ENCODE measurements around the gene THAP5. TPM values are rescaled to one million over a fixed set of nuclear protein-coding genes. Genes with fewer than 3 reads are reported as not detected.

Gene THAP5
- total RNA-seq, 4 donors from 2014 or later = 30.8 to 41.7 (median 36.2) TPM

GRCh38 chr7:108596560-108596959, 27.1 kb upstream of the THAP5 start:
- Histone ChIP-seq H3K4me3 (no peak overlapping the region), H3K36me3 (no peaks in the 10 kb centered on the region), H3K9me3 (no peaks in the 10 kb centered on the region), H3K27me3 (no peaks in the 10 kb centered on the region), H3K27ac (no peak overlapping the region), H3K4me1 (no peaks in the 10 kb centered on the region)
- TF ChIP-seq EP300 (IDR thresholded peaks at IDR 0.05) (no peak), CTCF (IDR thresholded peaks at IDR 0.05) (no peak), POLR2AphosphoS5 (IDR thresholded peaks at IDR 0.05) (no peak), POLR2A (IDR thresholded peaks at IDR 0.05) (no peak)
- ATAC-seq = no peak
- 93% methylated on average over 4 of the region's 4 CpGs; no CpG with 5 or more reads in 1 of the 2 donors for WGBS, 2 donors (ENCODE audit: low coverage in 1 of 2)

GRCh38 chr7:108592646-108593201, 23.2 kb upstream of the THAP5 start:
- no peaks in the 10 kb centered on the region for H3K4me1 ChIP-seq
- WGBS, 2 donors (ENCODE audit: low coverage in 1 of 2) = 14 to 33% methylated on average over 2 to 3 of the region's 3 CpGs
- TF ChIP-seq POLR2A (IDR thresholded peaks at IDR 0.05) (no peak), POLR2AphosphoS5 (IDR thresholded peaks at IDR 0.05) (no peak)
- no peaks in the 10 kb centered on the region for H3K9me3 ChIP-seq
- no peaks in the 10 kb centered on the region for H3K27me3 ChIP-seq
- ATAC-seq = no peak
- no peak overlapping the region for H3K4me3 ChIP-seq
- H3K36me3 ChIP-seq = no peaks in the 10 kb centered on the region
- H3K27ac ChIP-seq = no peak overlapping the region

GRCh38 chr7:108590606-108591005, 21.1 kb upstream of the THAP5 start:
- WGBS, 2 donors (ENCODE audit: low coverage in 1 of 2) = 50 to 89% methylated on average over 1 to 2 of the region's 2 CpGs
- Histone ChIP-seq H3K27me3 (no peaks in the 10 kb centered on the region), H3K9me3 (no peaks in the 10 kb centered on the region), H3K4me1 (no peaks in the 10 kb centered on the region), H3K4me3 (no peak overlapping the region), H3K27ac (no peak overlapping the region), H3K36me3 (no peaks in the 10 kb centered on the region)
- TF ChIP-seq EP300 (IDR thresholded peaks at IDR 0.05) (no peak), POLR2AphosphoS5 (IDR thresholded peaks at IDR 0.05) (no peak), CTCF (IDR thresholded peaks at IDR 0.05) (no peak), POLR2A (IDR thresholded peaks at IDR 0.05) (no peak)
- no peak for ATAC-seq

- no peak overlapping the region for H3K27ac ChIP-seq
- TF ChIP-seq EP300 (IDR thresholded peaks at IDR 0.05) (no peak), CTCF (IDR thresholded peaks at IDR 0.05) (no peak), POLR2A (IDR thresholded peaks at IDR 0.05) (no peak), POLR2AphosphoS5 (IDR thresholded peaks at IDR 0.05) (no peak)
- H3K27me3 ChIP-seq = no peaks in the 10 kb centered on the region
- H3K9me3 ChIP-seq = no peaks in the 10 kb centered on the region
- no peak for ATAC-seq
- H3K4me3 ChIP-seq = no peak overlapping the region
- H3K36me3 ChIP-seq = no peaks in the 10 kb centered on the region
- WGBS, 2 donors (ENCODE audit: low coverage in 1 of 2) = 64% methylated on average over 1 of the region's 1 CpG; no CpG with 5 or more reads in 1 of the 2 donors
- no peaks in the 10 kb centered on the region for H3K4me1 ChIP-seq
Observed at GRCh38 chr7:108589874-108590273, 20.4 kb upstream of the THAP5 start.

GRCh38 chr7:108589199-108589598, 19.7 kb upstream of the THAP5 start:
- TF ChIP-seq EP300 (IDR thresholded peaks at IDR 0.05) (no peak), POLR2A (IDR thresholded peaks at IDR 0.05) (no peak), POLR2AphosphoS5 (IDR thresholded peaks at IDR 0.05) (no peak), CTCF (IDR thresholded peaks at IDR 0.05) (no peak)
- Histone ChIP-seq H3K9me3 (no peaks in the 10 kb centered on the region), H3K36me3 (no peaks in the 10 kb centered on the region), H3K27ac (no peak overlapping the region), H3K4me3 (no peak overlapping the region), H3K4me1 (no peaks in the 10 kb centered on the region), H3K27me3 (no peaks in the 10 kb centered on the region)
- no peak for ATAC-seq

All from gastroesophageal sphincter (tissue), 4 donors.